Panc1 (cell line): ENCODE measurements around the gene SLC39A7. TPM values are rescaled to one million over a fixed set of nuclear protein-coding genes. Genes with fewer than 3 reads are reported as not detected.
A peak's percentile ranks its signal among the peaks of the same experiment; 100 is the strongest.

Experiments
- ATAC-seq: fragments of 200-7000 bp; cut with Tn5 transposase; 2 replicates; pipeline ENCODE4 v1.9.1; 2020; ENCODE audit warnings: mild to moderate bottlenecking, moderate library complexity
- BruUV-seq: library from RNA; stranded (reverse); fragments of 400-500 nt; replicated peaks from 2 replicates; lab custom pipeline; 2021; lab: Mats Ljungman, UMichigan
- CTCF ChIA-PET: fragments of 300-600 bp; sonication (Branson Sonifier 250); formaldehyde crosslinking; loops from one replicate; lab custom pipeline; 2022; ENCODE audit warnings: antibody characterized with exemption; lab: Charles Lee
- POLR2A ChIA-PET: fragments of 300-600 bp; sonication (Branson Sonifier 250); formaldehyde crosslinking; loops from one replicate; lab custom pipeline; 2022; ENCODE audit warnings: antibody characterized with exemption; lab: Charles Lee
- DNase-seq: peaks from one replicate; pipeline ENCODE4 v3.0.0-alpha.2; 2010; ENCODE audit warnings: low read depth, low spot score
- H3K27ac ChIP-seq: 2 replicates; pipeline ENCODE4 v1.5.1; 2011; ENCODE audit warnings: mild to moderate bottlenecking, low read length, inconsistent platforms
- H3K27me3 ChIP-seq: fragments of 200-500 bp; sonication (Bioruptor generic); 2 replicates; pipeline ENCODE4 v1.6.0; 2014; ENCODE audit warnings: low read length, inconsistent platforms; ENCODE audit not compliant: control insufficient read depth, insufficient read depth
- H3K36me3 ChIP-seq: fragments of 200-500 bp; sonication (Bioruptor generic); 2 replicates; pipeline ENCODE4 v1.5.1; 2014; ENCODE audit warnings: inconsistent platforms, mild to moderate bottlenecking, low read length, moderate library complexity; ENCODE audit not compliant: control insufficient read depth, insufficient read depth
- H3K4me1 ChIP-seq: 2 replicates; pipeline ENCODE4 v1.5.1; 2011; ENCODE audit warnings: inconsistent platforms, mild to moderate bottlenecking, low read length, moderate library complexity; ENCODE audit not compliant: control insufficient read depth, insufficient read depth
- H3K4me3 ChIP-seq, 2 experiments: 2 replicates each; pipeline ENCODE4 v1.5.1; 2011 to 2012; ENCODE audit warnings: low read depth in 2 of 2, low read length in 2 of 2, mild to moderate bottlenecking in 2 of 2, inconsistent platforms in 1 of 2, moderate library complexity in 1 of 2
- H3K9me3 ChIP-seq: fragments of 200-500 bp; sonication (Bioruptor generic); 2 replicates; pipeline ENCODE4 v1.5.1; 2014; ENCODE audit warnings: low read depth, mild to moderate bottlenecking, inconsistent platforms, low read length, moderate library complexity; ENCODE audit not compliant: control insufficient read depth, insufficient read depth
- CTCF ChIP-seq: fragments of 450-650 bp; IDR thresholded peaks from 2 replicates; pipeline ENCODE4 v1.5.1; 2017; ENCODE audit warnings: mild to moderate bottlenecking
- POLR2AphosphoS5 ChIP-seq: IDR thresholded peaks from 2 replicates; pipeline ENCODE4 v1.6.1; 2012; ENCODE audit warnings: mild to moderate bottlenecking, low read depth, low read length, moderate library complexity
- REST ChIP-seq, 2 experiments: IDR thresholded peaks; 2 replicates each; pipeline ENCODE4 v1.6.1; 2011 to 2012; ENCODE audit warnings: low read depth in 2 of 2, control low read depth in 1 of 2, low read length in 1 of 2, mild to moderate bottlenecking in 1 of 2, moderate library complexity in 1 of 2; ENCODE audit not compliant: insufficient read depth in 1 of 2
- SIN3A ChIP-seq: IDR thresholded peaks from 2 replicates; pipeline ENCODE4 v1.6.1; 2012; ENCODE audit warnings: low read depth, mild to moderate bottlenecking, low read length, moderate library complexity, borderline replicate concordance; ENCODE audit not compliant: insufficient read depth
- TCF7L2 ChIP-seq: IDR thresholded peaks from 2 replicates; pipeline ENCODE4 v1.6.1; 2011; ENCODE audit warnings: mild to moderate bottlenecking, low read depth, low read length, inconsistent platforms
- in situ Hi-C: cut with HindIII; loops from 2 replicates; pipeline ENCODE4 v1.10.0; 2016; ENCODE audit warnings: low sequenced_read_pairs, low pct_unique_long_range_greater_than_20kb
- intact Hi-C: fragments of 100-400 bp; cut with micrococcal nuclease; formaldehyde crosslinking; loops from one replicate; pipeline ENCODE4 v1.10.0; 2022; ENCODE audit not compliant: unreplicated experiment
- total RNA-seq: library from RNA; stranded (reverse); gene quantifications from one replicate; pipeline ENCODE4 v1.2.1, GENCODE V29; 2021; ENCODE audit not compliant: unreplicated experiment

SLC39A7 gene
- total RNA-seq, 1 experiment from 2014 or later: 135 TPM

GRCh38 chr6:33211136-33211535 lies 10.5 kb downstream of the SLC39A7 start:
- Histone ChIP-seq H3K27me3 (no peaks in the 10 kb centered on the region), H3K27ac (no peak overlapping the region), H3K4me3 (no peak overlapping the region), H3K36me3 (no peaks in the 10 kb centered on the region; the same call in 1 of the 2 replicates), H3K4me1 (peaks cover 22% of the 10 kb centered on the region), H3K9me3 (no peaks in the 10 kb centered on the region)
- ChIA-PET CTCF (no interaction called here), POLR2A (interaction anchor here (0.6 to 0.7 kb wide), 2 partner anchors 239 to 249 kb away, joined by 8 to 20 read pairs; no protein-coding TSS in a partner anchor)
- ATAC-seq (no peak), DNase-seq (no peak)
- no TSS peak for BruUV-seq
- intact Hi-C loops: no loop called here
- in situ Hi-C loops: no loop called here
- TF ChIP-seq TCF7L2 (no peak), CTCF (no peak), POLR2AphosphoS5 (no peak), REST (IDR thresholded peaks at IDR 0.05; ENCODE audit: insufficient read depth in 1 of 2, low read depth in 2 of 2, low read length in 1 of 2) (no peak), SIN3A (no peak)

GRCh38 chr6:33211666-33212422 lies 11.2 kb downstream of the SLC39A7 start:
- H3K4me3 ChIP-seq: no peak overlapping the region
- in situ Hi-C loops: no loop called here
- H3K9me3 ChIP-seq: no peaks in the 10 kb centered on the region
- CTCF ChIA-PET: no interaction called here
- POLR2A ChIA-PET: interaction anchor here (0.5 kb wide), 1 partner anchor 175 kb away, joined by 4 read pairs; no protein-coding TSS in a partner anchor
- no peaks in the 10 kb centered on the region for H3K27me3 ChIP-seq
- DNase-seq: no peak
- intact Hi-C loops: no loop called here
- TSS peak; percentile 49 for BruUV-seq
- no peak for ATAC-seq
- no peak for TF ChIP-seq POLR2AphosphoS5
- no peak for TF ChIP-seq TCF7L2
- no peak; the same call in 1 of the 2 replicates for TF ChIP-seq CTCF
- no peak for TF ChIP-seq SIN3A
- no peak for TF ChIP-seq REST (IDR thresholded peaks at IDR 0.05; ENCODE audit: insufficient read depth in 1 of 2, low read depth in 2 of 2, low read length in 1 of 2)
- H3K4me1 ChIP-seq: peaks cover 15% of the 10 kb centered on the region
- H3K27ac ChIP-seq: no peak overlapping the region
- no peaks in the 10 kb centered on the region; the same call in 1 of the 2 replicates for H3K36me3 ChIP-seq
